ENCODE measurements around the gene ACSM2A.
A peak's percentile ranks its signal among the peaks of the same experiment; 100 is the strongest.
"Not testable (repeated sequence)": the region's sequence is repeated elsewhere in the genome, so short reads cannot be mapped to it uniquely, and the experiment has no call there.

DNA sequence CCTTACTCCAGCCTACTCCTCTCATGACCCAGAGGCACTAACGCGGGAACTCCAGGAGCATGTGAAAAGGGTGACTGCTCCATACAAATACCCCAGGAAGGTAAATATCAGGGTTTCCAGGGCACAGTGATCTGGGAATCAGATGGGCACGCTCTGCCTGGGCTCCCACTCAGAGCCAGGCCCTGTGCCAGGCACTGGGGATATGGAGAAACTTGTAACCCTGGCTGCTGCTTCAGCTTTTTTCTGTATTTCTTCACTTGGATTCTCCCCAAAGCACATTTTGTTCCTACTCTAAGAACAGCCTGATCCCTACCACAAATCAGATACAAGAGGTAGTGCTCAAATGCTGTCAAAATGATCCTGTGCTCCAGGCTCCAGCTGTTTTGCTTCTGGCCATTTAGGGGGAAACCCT is 11.5 kb upstream of the ACSM2A start:
- TF ChIP-seq POLR2A (IDR thresholded peaks at IDR 0.05): not testable (repeated sequence)
- TF ChIP-seq, protein P1, sequence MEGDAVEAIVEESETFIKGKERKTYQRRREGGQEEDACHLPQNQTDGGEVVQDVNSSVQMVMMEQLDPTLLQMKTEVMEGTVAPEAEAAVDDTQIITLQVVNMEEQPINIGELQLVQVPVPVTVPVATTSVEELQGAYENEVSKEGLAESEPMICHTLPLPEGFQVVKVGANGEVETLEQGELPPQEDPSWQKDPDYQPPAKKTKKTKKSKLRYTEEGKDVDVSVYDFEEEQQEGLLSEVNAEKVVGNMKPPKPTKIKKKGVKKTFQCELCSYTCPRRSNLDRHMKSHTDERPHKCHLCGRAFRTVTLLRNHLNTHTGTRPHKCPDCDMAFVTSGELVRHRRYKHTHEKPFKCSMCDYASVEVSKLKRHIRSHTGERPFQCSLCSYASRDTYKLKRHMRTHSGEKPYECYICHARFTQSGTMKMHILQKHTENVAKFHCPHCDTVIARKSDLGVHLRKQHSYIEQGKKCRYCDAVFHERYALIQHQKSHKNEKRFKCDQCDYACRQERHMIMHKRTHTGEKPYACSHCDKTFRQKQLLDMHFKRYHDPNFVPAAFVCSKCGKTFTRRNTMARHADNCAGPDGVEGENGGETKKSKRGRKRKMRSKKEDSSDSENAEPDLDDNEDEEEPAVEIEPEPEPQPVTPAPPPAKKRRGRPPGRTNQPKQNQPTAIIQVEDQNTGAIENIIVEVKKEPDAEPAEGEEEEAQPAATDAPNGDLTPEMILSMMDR (IDR thresholded peaks at IDR 0.05): not testable (repeated sequence)
- TF ChIP-seq POLR2AphosphoS5 (IDR thresholded peaks at IDR 0.05) (peak in 1 of 3 donors; percentile 79), EP300 (IDR thresholded peaks at IDR 0.05; ENCODE audit: low read depth) (peak; percentile 80)
